Esophagus muscularis mucosa (tissue), 3 donors: Measurements from ENCODE around the gene HSD11B2.
A peak's percentile ranks its signal among the peaks of the same experiment; 100 is the strongest.

Source experiments
- CTCF ChIP-seq, 3 experiments: fragments of 200-600 bp in 2 of 3; fragments of 450-650 bp in 1 of 3; sonication (generic) in 2 of 3; IDR thresholded peaks; one replicate each; pipeline ENCODE4 v1.5.1; 2017 to 2019; ENCODE audit warnings: antibody characterized with exemption in 3 of 3, mild to moderate bottlenecking in 2 of 3, moderate library complexity in 1 of 3
- EP300 ChIP-seq: sonication (generic); formaldehyde crosslinking; IDR thresholded peaks from one replicate; pipeline ENCODE4 v1.6.1; 2017; ENCODE audit warnings: antibody characterized with exemption

GRCh38 chr16:67399218-67399733 is 31.6 kb upstream of the HSD11B2 start:
- TF ChIP-seq CTCF (IDR thresholded peaks at IDR 0.05): peak; percentile 77 to 89 (median 89)
- no peak for TF ChIP-seq EP300
